NOMO-1 (cell line): ENCODE results near the gene RLN2.

Experiments
- DNase-seq, 2 experiments: peaks; one replicate each; lab custom pipeline; 2025; ENCODE audit not compliant: unreplicated experiment in 2 of 2; lab: John Stamatoyannopoulos, UW

RLN2 gene

GRCh38 chr9:5274770-5275169 lies 29.7 kb downstream of the RLN2 start:
- DNase-seq: no peak

- no peak for DNase-seq
Measured at GRCh38 chr9:5269249-5269715, 35.2 kb downstream of the RLN2 start.

GRCh38 chr9:5265939-5266338 lies 38.6 kb downstream of the RLN2 start:
- no peak for DNase-seq

- no peak for DNase-seq
Measured at GRCh38 chr9:5264219-5264595, 40.3 kb downstream of the RLN2 start.

- DNase-seq: peak in 1 of 2 experiments; percentile 4
Measured at GRCh38 chr9:5263351-5264218, 40.9 kb downstream of the RLN2 start.
